GM20000 (cell line): Measurements from ENCODE around the gene MICAL2.

Experiments
- DNase-seq: peaks from one replicate; pipeline ENCODE4 v3.0.0; 2012; ENCODE audit warnings: low spot score
- TF ChIP-seq, protein P1 (sequence below): IDR thresholded peaks from 2 replicates; pipeline ENCODE4 v1.5.1; 2012; ENCODE audit warnings: mild to moderate bottlenecking, control low read depth; ENCODE audit errors: extremely low read depth, missing control alignments

The MICAL2 gene

DNA sequence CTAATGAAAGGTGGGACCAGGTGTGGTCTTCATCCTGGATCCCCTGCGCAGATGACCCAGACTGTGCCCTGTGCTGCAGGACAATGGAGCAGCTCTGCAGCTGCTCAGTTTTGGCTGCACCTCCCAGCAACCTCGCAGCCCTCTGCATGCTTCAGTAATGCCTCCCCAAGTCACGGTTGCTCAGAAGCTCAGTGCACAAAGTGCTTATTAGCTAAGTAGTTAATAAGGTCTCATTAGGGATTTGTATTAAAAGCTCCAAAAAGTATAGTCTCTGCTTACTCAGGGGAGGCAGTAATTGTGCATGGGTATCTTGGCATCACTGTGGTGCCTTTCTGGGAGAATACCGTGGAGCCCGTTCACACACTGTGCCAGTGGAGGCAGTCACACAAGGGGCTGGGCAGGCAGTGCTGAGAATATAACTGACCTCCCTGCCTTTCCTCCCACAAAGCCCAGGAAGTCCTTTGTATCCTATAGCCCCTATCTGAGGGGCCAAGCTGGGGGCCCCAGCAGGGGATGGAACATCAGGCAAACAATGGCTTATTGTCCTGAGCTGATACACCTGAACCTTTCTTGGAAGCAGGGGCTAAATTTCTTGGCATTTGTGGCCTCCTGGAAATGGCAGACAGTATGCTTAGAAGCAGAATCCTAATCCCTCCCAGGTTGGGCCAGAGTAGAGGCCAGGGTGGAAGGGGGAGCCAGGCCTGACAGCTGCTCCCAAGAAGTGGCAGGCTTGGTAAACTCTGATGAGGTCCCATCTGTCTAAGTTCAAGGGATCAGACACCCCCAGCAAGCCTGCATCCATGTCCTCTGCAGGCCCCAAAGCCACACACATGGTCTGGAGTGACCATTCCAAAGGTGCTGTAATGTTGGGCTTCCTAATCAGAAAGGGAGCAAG lies 141.5 kb downstream of the MICAL2 start:
- TF ChIP-seq, protein P1, sequence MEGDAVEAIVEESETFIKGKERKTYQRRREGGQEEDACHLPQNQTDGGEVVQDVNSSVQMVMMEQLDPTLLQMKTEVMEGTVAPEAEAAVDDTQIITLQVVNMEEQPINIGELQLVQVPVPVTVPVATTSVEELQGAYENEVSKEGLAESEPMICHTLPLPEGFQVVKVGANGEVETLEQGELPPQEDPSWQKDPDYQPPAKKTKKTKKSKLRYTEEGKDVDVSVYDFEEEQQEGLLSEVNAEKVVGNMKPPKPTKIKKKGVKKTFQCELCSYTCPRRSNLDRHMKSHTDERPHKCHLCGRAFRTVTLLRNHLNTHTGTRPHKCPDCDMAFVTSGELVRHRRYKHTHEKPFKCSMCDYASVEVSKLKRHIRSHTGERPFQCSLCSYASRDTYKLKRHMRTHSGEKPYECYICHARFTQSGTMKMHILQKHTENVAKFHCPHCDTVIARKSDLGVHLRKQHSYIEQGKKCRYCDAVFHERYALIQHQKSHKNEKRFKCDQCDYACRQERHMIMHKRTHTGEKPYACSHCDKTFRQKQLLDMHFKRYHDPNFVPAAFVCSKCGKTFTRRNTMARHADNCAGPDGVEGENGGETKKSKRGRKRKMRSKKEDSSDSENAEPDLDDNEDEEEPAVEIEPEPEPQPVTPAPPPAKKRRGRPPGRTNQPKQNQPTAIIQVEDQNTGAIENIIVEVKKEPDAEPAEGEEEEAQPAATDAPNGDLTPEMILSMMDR = no peak
- no peak for DNase-seq

DNA sequence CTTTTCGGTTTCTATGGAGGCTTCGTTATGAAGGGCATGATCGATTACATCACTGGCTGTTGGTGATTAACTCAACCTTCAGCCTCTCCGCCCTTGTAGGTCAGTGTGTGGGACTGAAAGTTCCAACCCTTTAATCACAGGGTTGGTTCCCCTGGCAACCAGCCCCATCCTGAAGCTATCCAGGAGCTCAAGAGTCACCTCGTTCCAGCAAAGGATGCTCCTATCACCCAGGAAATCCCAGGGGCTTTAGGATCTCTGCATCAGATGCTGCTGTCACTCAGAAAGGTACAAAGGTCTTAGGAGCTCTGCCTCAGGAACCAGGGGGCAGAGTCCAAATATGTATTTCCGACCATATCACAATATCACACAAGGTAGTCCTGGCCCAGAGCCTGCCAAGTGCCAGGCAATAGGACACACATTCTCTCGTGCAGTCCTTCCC lies 143.5 kb downstream of the MICAL2 start:
- TF ChIP-seq, protein P1 = no peak

DNA sequence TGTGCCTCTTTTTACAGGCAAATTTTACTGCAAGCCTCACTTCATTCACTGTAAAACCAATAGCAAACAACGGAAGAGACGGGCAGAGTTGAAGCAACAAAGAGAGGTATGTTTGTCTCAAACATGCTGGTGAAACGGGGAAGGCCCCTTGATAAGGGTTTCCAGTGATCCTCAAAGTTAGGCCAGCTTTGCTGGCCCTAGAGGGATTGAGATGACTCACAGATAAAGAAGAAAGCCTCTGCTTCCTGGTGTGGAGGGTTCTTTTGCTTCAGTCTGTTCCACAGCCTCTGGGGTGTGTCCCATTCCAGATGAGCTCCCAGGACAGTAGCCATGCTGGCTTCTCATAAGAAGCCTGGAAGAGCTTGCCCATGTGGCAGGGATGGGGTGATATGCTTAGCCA lies 148.1 kb downstream of the MICAL2 start:
- TF ChIP-seq, protein P1 = no peak
- DNase-seq = no peak

More for the DNA sequence above, 143.5 kb downstream of the MICAL2 start:
- DNase-seq = no peak

DNA sequence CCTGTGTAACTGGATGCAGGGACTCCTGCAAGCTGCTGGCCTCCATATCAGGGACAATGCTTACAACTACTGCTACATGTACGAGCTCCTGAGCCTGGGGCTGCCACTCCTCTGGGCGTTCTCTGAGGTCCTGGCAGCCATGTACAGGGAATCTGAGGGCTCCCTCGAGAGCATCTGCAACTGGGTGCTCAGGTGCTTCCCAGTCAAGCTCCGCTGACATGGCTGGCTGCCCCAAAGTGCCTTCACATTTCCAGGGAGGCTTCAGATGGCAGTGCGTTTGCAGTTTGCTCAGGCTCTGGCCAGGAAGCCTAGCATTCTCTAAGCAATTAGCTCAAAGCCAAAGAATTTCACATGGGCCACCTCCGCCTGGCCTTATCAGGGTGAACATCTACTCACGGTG lies 149.6 kb downstream of the MICAL2 start:
- DNase-seq = no peak
- TF ChIP-seq, protein P1 = no peak

DNA sequence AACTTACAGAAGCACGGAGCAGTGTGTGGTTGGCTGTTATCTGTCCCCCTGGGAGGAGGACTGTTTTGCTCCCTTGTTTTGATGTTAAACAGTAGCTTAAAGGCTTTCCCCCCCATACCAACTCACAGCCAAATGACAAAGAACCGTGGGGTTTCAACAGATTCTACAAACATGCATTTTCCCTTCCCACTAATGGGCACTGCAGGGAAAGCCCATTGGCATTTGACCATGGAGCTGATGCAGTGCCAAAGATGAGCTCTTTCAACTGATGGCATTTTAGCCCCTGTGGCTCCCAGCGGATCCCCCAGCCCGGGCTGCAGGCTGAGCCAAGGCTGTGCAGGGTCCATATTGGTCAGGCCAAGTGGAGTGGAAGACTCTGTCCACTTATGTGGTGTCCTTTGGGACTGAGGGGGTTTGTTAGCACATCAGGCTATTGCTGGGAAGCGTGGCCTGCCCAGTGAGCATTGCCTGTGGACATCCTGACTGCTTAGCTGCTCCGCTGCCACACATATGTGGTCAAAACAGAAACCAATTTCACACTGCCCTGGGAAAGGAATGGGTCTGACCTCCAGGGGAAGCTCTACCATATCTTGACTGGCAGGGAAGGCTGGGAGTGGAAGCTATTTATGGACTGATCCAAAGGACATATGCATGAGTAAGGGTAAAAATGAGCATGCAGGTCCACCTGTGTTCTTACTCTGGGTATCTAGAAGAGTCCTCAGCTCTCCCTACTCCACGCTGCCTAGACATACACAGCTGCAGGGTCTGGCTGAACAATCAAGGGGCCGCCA lies 150.5 kb downstream of the MICAL2 start:
- TF ChIP-seq, protein P1 = no peak
- no peak for DNase-seq

DNA sequence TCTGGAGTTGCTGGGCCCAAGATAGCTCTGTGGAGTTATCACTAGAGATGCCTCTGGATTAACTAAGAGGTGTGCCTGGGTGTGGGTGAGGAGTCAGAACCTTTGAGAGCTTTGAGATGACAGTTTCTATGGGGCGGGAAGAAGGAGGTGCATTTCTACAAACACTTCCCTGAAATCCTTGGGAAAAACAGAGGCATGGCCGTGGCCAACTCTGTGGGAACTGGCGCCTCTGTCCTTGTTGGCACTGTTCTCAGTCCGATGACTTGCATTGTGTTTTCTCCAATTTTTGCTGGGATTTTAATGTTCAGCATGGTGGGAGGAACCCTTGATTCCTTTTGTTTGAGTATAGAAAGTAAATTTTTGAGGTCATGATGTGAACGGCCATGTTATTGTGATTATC lies 151.2 kb downstream of the MICAL2 start:
- DNase-seq = no peak
- TF ChIP-seq, protein P1 = no peak
